Stimulated activated CD4-positive, alpha-beta T cell treated with anti-CD3 and anti-CD28 coated beads, Interleukin-1b, Interleukin-23, amount 100 ng/mL, for 1 hour (primary cell): ENCODE measurements around the gene MAN1C1.

Experiments
- DNase-seq, 2 donors: peaks; one replicate each; pipeline ENCODE4 v3.0.0-alpha.2; 2020; ENCODE audit warnings: low read depth in 2 of 2

Gene MAN1C1

DNA sequence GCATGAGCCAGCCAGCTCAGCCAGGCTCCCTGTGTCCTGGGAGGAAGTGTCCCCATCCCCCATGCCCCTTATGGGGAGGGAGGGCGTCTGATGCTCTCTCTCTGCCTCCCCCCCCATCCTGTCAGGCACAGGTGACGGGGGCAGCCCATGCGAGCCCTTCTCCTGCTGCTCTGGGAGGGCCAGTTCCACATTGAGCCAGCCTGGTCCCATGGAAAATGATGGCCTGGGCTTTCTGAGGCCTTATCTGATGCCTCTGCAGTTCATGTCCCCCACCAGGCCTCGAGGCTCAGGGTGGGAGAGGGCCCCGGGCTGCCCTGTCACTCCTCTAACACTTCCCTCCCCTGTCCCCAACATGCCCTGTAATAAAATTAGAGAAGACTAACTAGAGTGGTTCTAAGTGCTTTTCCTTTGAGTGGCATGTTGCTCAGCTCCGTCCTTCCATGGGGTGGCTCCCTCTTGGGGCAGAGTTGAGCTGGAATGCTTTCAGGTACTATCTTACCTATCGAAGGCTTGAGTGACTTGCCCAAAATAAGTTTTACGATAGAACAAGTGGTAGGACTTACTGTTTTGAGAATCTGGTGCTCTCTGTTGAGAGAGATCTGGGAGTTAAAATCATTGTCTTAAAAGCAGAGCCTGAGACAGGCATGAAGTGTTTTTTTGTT lies 201.4 kb downstream of the MAN1C1 start:
- no peak for DNase-seq

DNA sequence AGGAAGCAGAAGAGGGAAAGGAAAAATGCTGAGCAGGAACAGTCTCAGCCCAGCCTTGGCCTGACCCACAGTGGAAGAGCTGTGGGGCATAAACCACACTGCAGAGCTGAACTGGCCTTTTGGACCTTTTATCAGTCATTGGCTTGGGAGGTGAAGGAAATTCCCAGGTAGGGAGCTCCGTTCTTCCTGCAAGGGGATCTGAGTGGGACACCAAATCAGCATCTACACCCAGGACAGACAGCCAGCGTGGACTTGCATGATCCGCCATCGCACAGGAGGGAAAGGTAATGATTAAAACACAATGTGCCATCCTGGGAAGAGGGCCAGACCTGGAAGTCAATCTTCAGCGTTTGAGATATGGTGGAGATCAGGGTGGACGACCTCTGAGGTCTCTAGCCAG lies 202.0 kb downstream of the MAN1C1 start:
- DNase-seq = no peak

- peak; percentile 76 to 87 for DNase-seq
Measured at GRCh38 chr1:25819491-25820246, 203.1 kb downstream of the MAN1C1 start, which contains the start of gene MTFR1L. Gene MTFR1L, plus strand, starts transcription at chr1:25819954. Its CDS starts 3,151 bp downstream, at chr1:25823105.

- peak in 1 of 2 donors; percentile 37 for DNase-seq
Measured at GRCh38 chr1:25820247-25821111, 203.9 kb downstream of the MAN1C1 start.

GRCh38 chr1:25821112-25821476 lies 204.5 kb downstream of the MAN1C1 start:
- no peak for DNase-seq

GRCh38 chr1:25821630-25822091 lies 205.1 kb downstream of the MAN1C1 start:
- no peak for DNase-seq

GRCh38 chr1:25825605-25826004 lies 209.0 kb downstream of the MAN1C1 start:
- DNase-seq = no peak

DNA sequence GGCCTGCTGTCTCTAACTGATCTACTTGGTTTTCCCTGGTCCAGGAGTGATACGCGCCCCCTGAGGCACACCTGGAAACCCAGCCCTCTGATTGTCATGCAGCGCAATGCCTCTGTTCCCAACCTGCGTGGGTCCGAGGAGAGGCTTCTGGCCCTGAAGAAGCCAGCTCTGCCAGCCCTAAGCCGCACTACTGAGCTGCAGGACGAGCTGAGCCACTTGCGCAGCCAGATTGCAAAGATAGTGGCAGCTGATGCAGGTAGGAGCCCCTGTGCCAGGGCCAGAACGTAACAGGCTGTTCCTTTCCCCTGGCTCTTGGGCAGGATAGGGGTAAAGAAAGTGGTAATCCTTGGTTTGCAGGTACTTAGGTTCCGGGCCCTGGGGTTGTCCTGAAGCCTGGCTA lies 210.0 kb downstream of the MAN1C1 start:
- no peak for DNase-seq

- no peak for DNase-seq
Measured at GRCh38 chr1:25828491-25828890, 211.9 kb downstream of the MAN1C1 start.

- DNase-seq = no peak
Measured at GRCh38 chr1:25829046-25829445, 212.5 kb downstream of the MAN1C1 start.

- no peak for DNase-seq
Measured at GRCh38 chr1:25831569-25832196, 215.1 kb downstream of the MAN1C1 start.

DNA sequence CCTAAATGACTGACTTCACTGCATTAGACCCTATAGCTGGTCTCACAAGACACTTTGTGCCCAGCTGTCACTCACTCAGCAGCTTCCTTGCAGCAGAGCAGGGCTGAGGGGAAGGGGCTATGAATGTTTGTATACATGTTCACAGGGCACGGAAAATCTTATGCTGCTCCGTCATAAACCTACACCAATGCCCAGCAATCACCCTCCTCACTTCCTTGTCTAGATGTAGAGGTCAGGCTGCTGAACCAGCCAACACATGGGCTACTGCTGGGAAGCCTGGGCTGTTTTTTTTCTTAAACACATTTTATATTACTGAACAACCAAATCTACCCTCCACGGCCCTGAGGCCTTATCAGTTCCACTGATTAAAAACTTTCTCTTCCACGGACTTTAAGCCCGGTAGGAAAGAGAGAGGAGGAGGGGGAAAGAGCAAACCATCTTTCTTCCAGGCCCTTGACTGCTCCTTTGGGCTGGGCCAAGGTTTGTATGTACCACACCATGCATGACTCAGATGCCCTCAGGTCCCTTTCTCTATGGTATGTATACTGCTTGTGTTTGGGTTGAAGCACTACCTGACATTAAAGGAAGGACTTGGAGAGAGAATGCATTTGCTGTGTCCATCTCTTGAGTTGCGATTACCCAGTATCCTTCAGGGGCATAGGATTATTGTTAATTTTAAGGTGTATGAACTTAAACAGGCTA lies 215.9 kb downstream of the MAN1C1 start:
- DNase-seq = no peak

GRCh38 chr1:25833158-25833557 lies 216.6 kb downstream of the MAN1C1 start:
- no peak for DNase-seq
